ENCODE data around the gene GP1BB. TPM values are rescaled to one million over a fixed set of nuclear protein-coding genes. Genes with fewer than 3 reads are reported as not detected.

GP1BB gene
- total and polyA plus RNA-seq, 2 of the 13 experiments (the other 11 are each of a cell fraction or from before 2014, with no cell fraction given): not detected

DNA sequence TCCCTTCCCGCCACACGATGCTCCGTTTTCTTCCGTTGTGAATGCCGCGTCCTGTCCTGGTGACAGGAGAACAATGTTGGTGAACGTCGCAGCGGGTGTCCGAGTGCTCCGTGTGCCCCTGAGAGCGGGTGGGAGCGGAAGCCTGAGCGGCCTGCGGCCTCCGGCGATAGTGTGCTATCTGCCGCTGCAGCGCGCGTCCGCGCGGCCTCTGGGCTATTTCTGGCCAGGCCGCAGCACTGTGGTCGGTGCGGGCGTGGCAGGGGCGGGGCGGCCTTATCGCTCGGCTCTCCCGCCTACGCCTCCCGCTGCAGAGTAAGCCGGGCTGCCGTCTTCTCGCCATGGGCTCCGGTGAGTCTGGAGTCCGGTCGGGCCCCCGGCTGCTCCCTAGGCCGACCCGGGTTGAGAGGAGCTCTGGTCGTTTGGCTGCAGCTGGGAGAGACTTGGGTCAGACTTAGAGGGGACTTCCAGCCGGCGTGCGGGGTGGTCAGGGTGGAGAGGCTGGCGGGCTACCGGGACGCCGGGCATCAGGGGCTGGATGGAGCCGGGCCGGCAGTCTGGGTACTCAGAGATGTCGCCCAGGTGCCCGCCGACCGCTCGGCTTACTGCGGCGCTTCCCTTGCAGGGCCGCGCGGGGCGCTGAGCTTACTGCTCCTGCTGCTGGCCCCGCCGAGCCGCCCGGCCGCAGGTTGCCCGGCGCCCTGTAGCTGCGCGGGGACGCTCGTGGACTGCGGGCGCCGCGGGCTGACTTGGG is at the start of gene GP1BB (continued):
- peak; percentile 45; the same call in 1 of the 2 replicates for TF ChIP-seq ZNF350 (CRISPR knock-in tag; IDR thresholded peaks at IDR 0.05; ENCODE audit: borderline replicate concordance, low read depth)
- TF ChIP-seq, protein P1, sequence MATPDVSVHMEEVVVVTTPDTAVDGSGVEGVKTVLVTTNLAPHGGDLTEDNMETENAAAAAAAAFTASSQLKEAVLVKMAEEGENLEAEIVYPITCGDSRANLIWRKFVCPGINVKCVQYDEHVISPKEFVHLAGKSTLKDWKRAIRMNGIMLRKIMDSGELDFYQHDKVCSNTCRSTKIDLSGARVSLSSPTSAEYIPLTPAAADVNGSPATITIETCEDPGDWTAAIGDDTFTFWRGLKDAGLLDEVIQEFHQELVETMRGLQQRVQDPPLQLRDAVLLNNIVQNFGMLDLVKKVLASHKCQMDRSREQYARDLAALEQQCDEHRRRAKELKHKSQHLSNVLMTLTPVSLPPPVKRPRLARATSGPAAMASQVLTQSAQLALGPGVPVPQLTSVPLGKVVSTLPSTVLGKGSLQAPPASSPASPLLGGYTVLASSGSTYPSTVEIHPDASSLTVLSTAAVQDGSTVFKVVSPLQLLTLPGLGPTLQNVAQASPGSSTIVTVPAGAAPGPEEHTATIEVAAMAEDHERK (CRISPR knock-in tag; IDR thresholded peaks at IDR 0.05; ENCODE audit: low read depth): no peak
- no peak for TF ChIP-seq TBX3 (IDR thresholded peaks at IDR 0.05; ENCODE audit: borderline replicate concordance)
- no peak for TF ChIP-seq HHEX (CRISPR knock-in tag; IDR thresholded peaks at IDR 0.05)
- TF ChIP-seq AHR (CRISPR knock-in tag; IDR thresholded peaks at IDR 0.05): no peak
- TF ChIP-seq ARNTL (CRISPR knock-in tag; IDR thresholded peaks at IDR 0.05): no peak
- TF ChIP-seq RELA (CRISPR knock-in tag; IDR thresholded peaks at IDR 0.05): no peak
- TF ChIP-seq SIX1 (CRISPR knock-in tag; IDR thresholded peaks at IDR 0.05; ENCODE audit: borderline replicate concordance): no peak
- no peak for TF ChIP-seq BRD4 (CRISPR knock-in tag; IDR thresholded peaks at IDR 0.05)
- TF ChIP-seq ZNF678 (CRISPR knock-in tag; IDR thresholded peaks at IDR 0.05): 0 out of 2 replicates have a peak, but pooled peaks have one; percentile 27
- TF ChIP-seq JARID2 (CRISPR knock-in tag; IDR thresholded peaks at IDR 0.05; ENCODE audit: insufficient replicate concordance): no peak
- no peak for TF ChIP-seq ETV6 (CRISPR knock-in tag; conservative IDR thresholded peaks at IDR 0.05)
- TF ChIP-seq ZFYVE20 (CRISPR knock-in tag; IDR thresholded peaks at IDR 0.05; ENCODE audit: borderline replicate concordance, low read depth): 0 out of 2 replicates have a peak, but pooled peaks have one; percentile 57
- no peak for TF ChIP-seq KLF13 (CRISPR knock-in tag; IDR thresholded peaks at IDR 0.05)
- TF ChIP-seq, protein P2, sequence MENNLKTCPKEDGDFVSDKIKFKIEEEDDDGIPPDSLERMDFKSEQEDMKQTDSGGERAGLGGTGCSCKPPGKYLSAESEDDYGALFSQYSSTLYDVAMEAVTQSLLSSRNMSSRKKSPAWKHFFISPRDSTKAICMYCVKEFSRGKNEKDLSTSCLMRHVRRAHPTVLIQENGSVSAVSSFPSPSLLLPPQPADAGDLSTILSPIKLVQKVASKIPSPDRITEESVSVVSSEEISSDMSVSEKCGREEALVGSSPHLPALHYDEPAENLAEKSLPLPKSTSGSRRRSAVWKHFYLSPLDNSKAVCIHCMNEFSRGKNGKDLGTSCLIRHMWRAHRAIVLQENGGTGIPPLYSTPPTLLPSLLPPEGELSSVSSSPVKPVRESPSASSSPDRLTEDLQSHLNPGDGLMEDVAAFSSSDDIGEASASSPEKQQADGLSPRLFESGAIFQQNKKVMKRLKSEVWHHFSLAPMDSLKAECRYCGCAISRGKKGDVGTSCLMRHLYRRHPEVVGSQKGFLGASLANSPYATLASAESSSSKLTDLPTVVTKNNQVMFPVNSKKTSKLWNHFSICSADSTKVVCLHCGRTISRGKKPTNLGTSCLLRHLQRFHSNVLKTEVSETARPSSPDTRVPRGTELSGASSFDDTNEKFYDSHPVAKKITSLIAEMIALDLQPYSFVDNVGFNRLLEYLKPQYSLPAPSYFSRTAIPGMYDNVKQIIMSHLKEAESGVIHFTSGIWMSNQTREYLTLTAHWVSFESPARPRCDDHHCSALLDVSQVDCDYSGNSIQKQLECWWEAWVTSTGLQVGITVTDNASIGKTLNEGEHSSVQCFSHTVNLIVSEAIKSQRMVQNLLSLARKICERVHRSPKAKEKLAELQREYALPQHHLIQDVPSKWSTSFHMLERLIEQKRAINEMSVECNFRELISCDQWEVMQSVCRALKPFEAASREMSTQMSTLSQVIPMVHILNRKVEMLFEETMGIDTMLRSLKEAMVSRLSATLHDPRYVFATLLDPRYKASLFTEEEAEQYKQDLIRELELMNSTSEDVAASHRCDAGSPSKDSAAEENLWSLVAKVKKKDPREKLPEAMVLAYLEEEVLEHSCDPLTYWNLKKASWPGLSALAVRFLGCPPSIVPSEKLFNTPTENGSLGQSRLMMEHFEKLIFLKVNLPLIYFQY (CRISPR knock-in tag; IDR thresholded peaks at IDR 0.05; ENCODE audit: borderline replicate concordance): no peak
- TF ChIP-seq SP140L (CRISPR knock-in tag; IDR thresholded peaks at IDR 0.05; ENCODE audit: borderline replicate concordance): no peak
- no peak for TF ChIP-seq MED8 (CRISPR knock-in tag; IDR thresholded peaks at IDR 0.05; ENCODE audit: insufficient replicate concordance)
- TF ChIP-seq ZNF709 (CRISPR knock-in tag; IDR thresholded peaks at IDR 0.05): peak; percentile 61; the same call in 1 of the 2 replicates
- TF ChIP-seq KDM5A (IDR thresholded peaks at IDR 0.05; ENCODE audit: borderline replicate concordance, low read length): no peak
- TF ChIP-seq, protein P3, sequence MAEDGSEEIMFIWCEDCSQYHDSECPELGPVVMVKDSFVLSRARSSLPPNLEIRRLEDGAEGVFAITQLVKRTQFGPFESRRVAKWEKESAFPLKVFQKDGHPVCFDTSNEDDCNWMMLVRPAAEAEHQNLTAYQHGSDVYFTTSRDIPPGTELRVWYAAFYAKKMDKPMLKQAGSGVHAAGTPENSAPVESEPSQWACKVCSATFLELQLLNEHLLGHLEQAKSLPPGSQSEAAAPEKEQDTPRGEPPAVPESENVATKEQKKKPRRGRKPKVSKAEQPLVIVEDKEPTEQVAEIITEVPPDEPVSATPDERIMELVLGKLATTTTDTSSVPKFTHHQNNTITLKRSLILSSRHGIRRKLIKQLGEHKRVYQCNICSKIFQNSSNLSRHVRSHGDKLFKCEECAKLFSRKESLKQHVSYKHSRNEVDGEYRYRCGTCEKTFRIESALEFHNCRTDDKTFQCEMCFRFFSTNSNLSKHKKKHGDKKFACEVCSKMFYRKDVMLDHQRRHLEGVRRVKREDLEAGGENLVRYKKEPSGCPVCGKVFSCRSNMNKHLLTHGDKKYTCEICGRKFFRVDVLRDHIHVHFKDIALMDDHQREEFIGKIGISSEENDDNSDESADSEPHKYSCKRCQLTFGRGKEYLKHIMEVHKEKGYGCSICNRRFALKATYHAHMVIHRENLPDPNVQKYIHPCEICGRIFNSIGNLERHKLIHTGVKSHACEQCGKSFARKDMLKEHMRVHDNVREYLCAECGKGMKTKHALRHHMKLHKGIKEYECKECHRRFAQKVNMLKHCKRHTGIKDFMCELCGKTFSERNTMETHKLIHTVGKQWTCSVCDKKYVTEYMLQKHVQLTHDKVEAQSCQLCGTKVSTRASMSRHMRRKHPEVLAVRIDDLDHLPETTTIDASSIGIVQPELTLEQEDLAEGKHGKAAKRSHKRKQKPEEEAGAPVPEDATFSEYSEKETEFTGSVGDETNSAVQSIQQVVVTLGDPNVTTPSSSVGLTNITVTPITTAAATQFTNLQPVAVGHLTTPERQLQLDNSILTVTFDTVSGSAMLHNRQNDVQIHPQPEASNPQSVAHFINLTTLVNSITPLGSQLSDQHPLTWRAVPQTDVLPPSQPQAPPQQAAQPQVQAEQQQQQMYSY (CRISPR knock-in tag; IDR thresholded peaks at IDR 0.05): no peak
- TF ChIP-seq PAX8 (CRISPR knock-in tag; IDR thresholded peaks at IDR 0.05; ENCODE audit: borderline replicate concordance): no peak

Data from HepG2 (cell line).